OCI-LY7 (cell line): ENCODE measurements around the gene DPF3. TPM values are rescaled to one million over a fixed set of nuclear protein-coding genes. Genes with fewer than 3 reads are reported as not detected.

ENCODE experiments used
- BruUV-seq: library from RNA; stranded (reverse); fragments of 400-500 nt; replicated peaks from 2 replicates; lab custom pipeline; 2021; lab: Mats Ljungman, UMichigan
- CTCF ChIA-PET: fragments of 300-600 bp; sonication (Branson Sonifier 250); formaldehyde crosslinking; loops from one replicate; lab custom pipeline; 2022; ENCODE audit warnings: antibody characterized with exemption; ENCODE audit not compliant: unreplicated experiment; lab: Charles Lee
- POLR2A ChIA-PET: fragments of 300-600 bp; sonication (Branson Sonifier 250); formaldehyde crosslinking; loops from one replicate; lab custom pipeline; 2022; ENCODE audit warnings: antibody characterized with exemption; lab: Charles Lee
- DNase-seq: peaks from one replicate; pipeline ENCODE4 v3.0.0-alpha.2; 2015; ENCODE audit warnings: low spot score
- H2AFZ ChIP-seq: fragments of 200-600 bp; sonication (generic), shearing (Covaris generic); 2 replicates; pipeline ENCODE4 v1.6.1; 2014; ENCODE audit warnings: mild to moderate bottlenecking, antibody characterized with exemption, low read length, moderate library complexity
- H3K27ac ChIP-seq: fragments of 200-600 bp; sonication (generic); 2 replicates; pipeline ENCODE4 v1.5.1; 2014; ENCODE audit warnings: mixed run types, low read depth, mild to moderate bottlenecking, moderate library complexity, low read length, inconsistent platforms; ENCODE audit not compliant: poor library complexity, severe bottlenecking
- H3K36me3 ChIP-seq: fragments of 200-600 bp; sonication (generic); 2 replicates; pipeline ENCODE4 v1.6.1; 2014; ENCODE audit warnings: mild to moderate bottlenecking, antibody characterized with exemption, low read length, moderate library complexity, mixed read lengths; ENCODE audit not compliant: insufficient read depth
- H3K4me1 ChIP-seq: fragments of 200-600 bp; sonication (generic); 2 replicates; pipeline ENCODE4 v1.5.1; 2014; ENCODE audit warnings: mild to moderate bottlenecking, low read length; ENCODE audit not compliant: insufficient read depth, poor library complexity, severe bottlenecking
- H3K4me2 ChIP-seq: fragments of 200-600 bp; sonication (generic); 2 replicates; pipeline ENCODE4 v1.6.1; 2014; ENCODE audit warnings: mild to moderate bottlenecking, low read length
- H3K4me3 ChIP-seq: fragments of 200-600 bp; sonication (generic); 2 replicates; pipeline ENCODE4 v1.5.1; 2014; ENCODE audit warnings: mild to moderate bottlenecking, low read depth, low read length; ENCODE audit not compliant: poor library complexity, severe bottlenecking
- H3K79me2 ChIP-seq: fragments of 200-600 bp; sonication (generic); 2 replicates; pipeline ENCODE4 v1.6.1; 2016; ENCODE audit warnings: low read depth, mild to moderate bottlenecking, low read length, moderate library complexity, mixed read lengths; ENCODE audit not compliant: insufficient read depth
- H3K9me2 ChIP-seq: fragments of 200-600 bp; sonication (generic); 2 replicates; pipeline ENCODE4 v1.6.1; 2016; ENCODE audit warnings: mild to moderate bottlenecking, low read length, mixed read lengths; ENCODE audit not compliant: insufficient read depth
- H3K9me3 ChIP-seq: fragments of 200-600 bp; sonication (generic); 2 replicates; pipeline ENCODE4 v1.6.1; 2014; ENCODE audit warnings: mild to moderate bottlenecking, mixed run types, low read length, mixed read lengths
- H4K20me1 ChIP-seq: fragments of 200-600 bp; sonication (generic); 2 replicates; pipeline ENCODE4 v1.6.1; 2014; ENCODE audit warnings: mild to moderate bottlenecking, antibody characterized with exemption, low read length, moderate library complexity, mixed read lengths; ENCODE audit not compliant: insufficient read depth
- EZH2phosphoT487 ChIP-seq: fragments of 200-600 bp; sonication (generic); IDR thresholded peaks from 2 replicates; pipeline ENCODE4 v1.6.1; 2018; ENCODE audit warnings: low read depth, borderline replicate concordance, mild to moderate bottlenecking, mixed run types, antibody characterized with exemption, low read length, moderate library complexity, mixed read lengths
- intact Hi-C: fragments of 100-400 bp; cut with micrococcal nuclease; formaldehyde crosslinking; loops from one replicate; pipeline ENCODE4 v1.10.0; 2022; ENCODE audit not compliant: unreplicated experiment
- total RNA-seq, 2 experiments: library from RNA; depleted of rRNA in 1 of 2; stranded (reverse); fragments of >200 nt in 1 of 2; shearing (Covaris generic) in 1 of 2; gene quantifications; 2 replicates each; pipeline ENCODE4 v1.2.3, GENCODE V29; 2014 to 2022
- TF ChIP-seq, protein P1 (sequence below): fragments of 200-600 bp; sonication (generic); conservative IDR thresholded peaks from 2 replicates; pipeline ENCODE4 v1.5.1; 2014; ENCODE audit warnings: mild to moderate bottlenecking, antibody characterized with exemption, low read length, moderate library complexity, mixed read lengths

The DPF3 gene
- total RNA-seq, 2 experiments from 2014 or later = 0.42 TPM; not detected in 1

DNA sequence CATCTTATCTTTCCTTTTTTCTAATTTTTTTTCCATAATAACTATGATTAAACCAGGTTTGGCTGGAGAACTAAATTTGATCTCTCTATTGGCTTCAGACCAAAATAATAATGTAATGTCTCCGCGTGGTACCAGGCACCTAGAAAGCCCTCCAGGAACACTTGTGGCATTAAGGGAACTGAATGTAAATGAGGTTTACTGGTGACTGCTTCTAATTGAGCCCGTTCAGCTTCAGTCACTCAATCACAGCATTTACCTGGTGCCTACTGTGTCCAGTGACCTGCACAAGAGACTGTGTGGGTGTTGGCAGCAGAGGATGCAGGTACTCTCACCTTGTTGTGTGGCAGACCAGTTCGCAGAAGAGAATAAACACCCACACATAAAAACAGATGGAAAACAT lies 302.5 kb downstream of the DPF3 start:
- Histone ChIP-seq H3K9me3 (no peaks in the 10 kb centered on the region), H3K4me3 (no peak overlapping the region), H3K36me3 (no peaks in the 10 kb centered on the region), H3K79me2 (no peaks in the 10 kb centered on the region), H3K9me2 (no peaks in the 10 kb centered on the region), H2AFZ (no peak overlapping the region), H3K27ac (no peak overlapping the region), H4K20me1 (no peaks in the 10 kb centered on the region), H3K4me1 (no peaks in the 10 kb centered on the region), H3K4me2 (no peak overlapping the region)
- ChIA-PET CTCF (no interaction called here), POLR2A (no interaction called here)
- intact Hi-C loops = no loop called here
- BruUV-seq = no TSS peak
- DNase-seq = no peak
- no peak for TF ChIP-seq EZH2phosphoT487
- TF ChIP-seq, protein P1, sequence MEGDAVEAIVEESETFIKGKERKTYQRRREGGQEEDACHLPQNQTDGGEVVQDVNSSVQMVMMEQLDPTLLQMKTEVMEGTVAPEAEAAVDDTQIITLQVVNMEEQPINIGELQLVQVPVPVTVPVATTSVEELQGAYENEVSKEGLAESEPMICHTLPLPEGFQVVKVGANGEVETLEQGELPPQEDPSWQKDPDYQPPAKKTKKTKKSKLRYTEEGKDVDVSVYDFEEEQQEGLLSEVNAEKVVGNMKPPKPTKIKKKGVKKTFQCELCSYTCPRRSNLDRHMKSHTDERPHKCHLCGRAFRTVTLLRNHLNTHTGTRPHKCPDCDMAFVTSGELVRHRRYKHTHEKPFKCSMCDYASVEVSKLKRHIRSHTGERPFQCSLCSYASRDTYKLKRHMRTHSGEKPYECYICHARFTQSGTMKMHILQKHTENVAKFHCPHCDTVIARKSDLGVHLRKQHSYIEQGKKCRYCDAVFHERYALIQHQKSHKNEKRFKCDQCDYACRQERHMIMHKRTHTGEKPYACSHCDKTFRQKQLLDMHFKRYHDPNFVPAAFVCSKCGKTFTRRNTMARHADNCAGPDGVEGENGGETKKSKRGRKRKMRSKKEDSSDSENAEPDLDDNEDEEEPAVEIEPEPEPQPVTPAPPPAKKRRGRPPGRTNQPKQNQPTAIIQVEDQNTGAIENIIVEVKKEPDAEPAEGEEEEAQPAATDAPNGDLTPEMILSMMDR = no peak

DNA sequence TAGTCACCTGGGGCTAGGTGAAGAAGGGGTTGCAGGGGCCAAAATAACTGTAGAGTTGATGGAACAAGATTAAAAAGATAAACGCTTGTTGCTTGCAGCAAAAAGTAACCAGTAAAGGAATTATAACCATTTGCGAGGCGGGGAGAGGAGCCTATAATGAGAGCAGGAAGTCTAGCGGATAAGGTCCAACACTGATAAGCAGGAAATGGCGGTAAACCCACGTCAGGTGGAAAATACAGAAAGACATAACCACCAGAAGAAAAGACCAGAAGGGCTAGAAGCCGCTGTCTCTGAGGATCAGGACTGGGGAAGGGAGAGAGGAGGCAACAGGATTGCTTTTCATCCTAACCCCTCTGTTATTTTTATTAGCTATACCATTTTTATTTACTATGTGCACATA lies 303.3 kb downstream of the DPF3 start:
- Histone ChIP-seq H3K79me2 (no peaks in the 10 kb centered on the region), H3K4me1 (no peaks in the 10 kb centered on the region), H3K4me3 (no peak overlapping the region), H2AFZ (no peak overlapping the region), H3K9me2 (no peaks in the 10 kb centered on the region), H3K9me3 (no peaks in the 10 kb centered on the region), H4K20me1 (no peaks in the 10 kb centered on the region), H3K4me2 (no peak overlapping the region), H3K36me3 (no peaks in the 10 kb centered on the region), H3K27ac (no peak overlapping the region)
- TF ChIP-seq EZH2phosphoT487 = no peak
- TF ChIP-seq, protein P1 = no peak
- DNase-seq = no peak
- CTCF ChIA-PET = no interaction called here
- POLR2A ChIA-PET = no interaction called here
- intact Hi-C loops = no loop called here
- BruUV-seq = no TSS peak

DNA sequence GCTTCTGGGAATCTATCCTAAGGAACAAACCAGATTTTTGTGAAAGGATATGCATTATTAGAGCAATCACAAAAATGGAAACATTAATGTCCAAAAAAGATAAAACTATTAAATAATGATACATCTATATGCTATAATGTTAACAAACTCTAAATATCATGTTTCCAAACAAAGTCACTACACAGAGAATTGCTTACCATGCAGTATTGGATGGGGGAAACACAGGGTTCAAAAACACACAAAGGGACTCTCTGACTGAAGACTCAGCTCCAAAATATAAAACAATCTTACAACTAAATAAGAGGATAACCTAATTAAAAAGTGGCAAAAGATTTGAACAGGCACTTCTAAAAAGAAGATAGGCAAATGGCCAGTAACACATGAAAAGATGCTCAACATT lies 304.2 kb downstream of the DPF3 start:
- H4K20me1 ChIP-seq = no peaks in the 10 kb centered on the region
- TF ChIP-seq, protein P1 = no peak
- TF ChIP-seq EZH2phosphoT487 = no peak
- H3K4me2 ChIP-seq = no peak overlapping the region
- H3K9me2 ChIP-seq = no peaks in the 10 kb centered on the region
- no peaks in the 10 kb centered on the region for H3K9me3 ChIP-seq
- intact Hi-C loops = no loop called here
- H3K4me3 ChIP-seq = no peak overlapping the region
- H2AFZ ChIP-seq = no peak overlapping the region
- H3K27ac ChIP-seq = no peak overlapping the region
- H3K79me2 ChIP-seq = no peaks in the 10 kb centered on the region
- ChIA-PET CTCF (no interaction called here), POLR2A (interaction anchor here (0.6 kb wide), 1 partner anchor 1436 kb away, joined by 3 read pairs; no protein-coding TSS in a partner anchor)
- BruUV-seq = no TSS peak
- DNase-seq = no peak
- no peaks in the 10 kb centered on the region for H3K4me1 ChIP-seq
- H3K36me3 ChIP-seq = no peaks in the 10 kb centered on the region
